ENCODE results near the gene TMED10. TPM values are rescaled to one million over a fixed set of nuclear protein-coding genes. Genes with fewer than 3 reads are reported as not detected.

TMED10 gene
- polyA plus RNA-seq, 2 of the 4 experiments (the other 2 are of a cell fraction) = 290 to 354 TPM

DNA sequence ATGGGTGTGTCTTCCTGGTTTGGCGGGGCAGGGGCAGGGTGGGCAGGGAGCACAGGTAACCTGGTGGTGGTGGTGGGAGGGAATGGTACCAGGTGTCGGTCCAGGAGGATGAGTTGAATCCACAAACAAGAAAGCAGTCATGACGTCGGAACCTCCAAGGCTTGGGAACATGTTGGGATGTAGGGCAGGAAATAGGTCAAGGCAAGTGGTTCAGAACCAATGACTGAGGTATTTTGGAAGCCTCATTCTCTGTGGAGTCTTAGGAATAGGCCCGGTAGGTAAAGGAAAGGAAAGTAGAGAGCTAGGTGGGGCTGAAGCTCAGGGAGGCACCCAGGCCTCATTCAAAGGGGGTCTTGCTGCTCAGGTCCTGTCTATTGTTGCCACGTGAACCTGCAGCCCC is 39.1 kb upstream of the TMED10 start:
- no peak for FAIRE-seq
- no peak overlapping the region for H3K27ac ChIP-seq
- no peak for ATAC-seq
- POLR2A ChIA-PET = no interaction called here
- 85% methylated on average over 6 of the region's 6 CpGs for WGBS (ENCODE audit: missing lambda C conversion rate)
- H3K4me1 ChIP-seq = no peaks in the 10 kb centered on the region
- H3K9me3 ChIP-seq = no peaks in the 10 kb centered on the region
- no peak overlapping the region for H3K4me2 ChIP-seq
- H3K4me3 ChIP-seq = no peak overlapping the region
- no peak for TF ChIP-seq CHD2 (IDR thresholded peaks at IDR 0.05; ENCODE audit: low read length, partially characterized antibody)
- TF ChIP-seq, protein P1, sequence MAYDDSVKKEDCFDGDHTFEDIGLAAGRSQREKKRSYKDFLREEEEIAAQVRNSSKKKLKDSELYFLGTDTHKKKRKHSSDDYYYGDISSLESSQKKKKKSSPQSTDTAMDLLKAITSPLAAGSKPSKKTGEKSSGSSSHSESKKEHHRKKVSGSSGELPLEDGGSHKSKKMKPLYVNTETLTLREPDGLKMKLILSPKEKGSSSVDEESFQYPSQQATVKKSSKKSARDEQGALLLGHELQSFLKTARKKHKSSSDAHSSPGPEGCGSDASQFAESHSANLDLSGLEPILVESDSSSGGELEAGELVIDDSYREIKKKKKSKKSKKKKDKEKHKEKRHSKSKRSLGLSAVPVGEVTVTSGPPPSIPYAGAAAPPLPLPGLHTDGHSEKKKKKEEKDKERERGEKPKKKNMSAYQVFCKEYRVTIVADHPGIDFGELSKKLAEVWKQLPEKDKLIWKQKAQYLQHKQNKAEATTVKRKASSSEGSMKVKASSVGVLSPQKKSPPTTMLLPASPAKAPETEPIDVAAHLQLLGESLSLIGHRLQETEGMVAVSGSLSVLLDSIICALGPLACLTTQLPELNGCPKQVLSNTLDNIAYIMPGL (CRISPR knock-in tag; IDR thresholded peaks at IDR 0.05; ENCODE audit: borderline replicate concordance) = no peak
- no peak for TF ChIP-seq RNF2 (IDR thresholded peaks at IDR 0.05; ENCODE audit: borderline replicate concordance, low read depth)
- no peak for TF ChIP-seq ESRRA (IDR thresholded peaks at IDR 0.05; ENCODE audit: borderline replicate concordance, low read length)
- TF ChIP-seq EHF (CRISPR knock-in tag; IDR thresholded peaks at IDR 0.05) = no peak
- TF ChIP-seq FOSL2 (IDR thresholded peaks at IDR 0.05) = no peak
- no peak for TF ChIP-seq FOSL2 (CRISPR knock-in tag; IDR thresholded peaks at IDR 0.05)
- TF ChIP-seq CEBPB (IDR thresholded peaks at IDR 0.05) = no peak
- no peak for TF ChIP-seq GATA3 (IDR thresholded peaks at IDR 0.05; ENCODE audit: borderline replicate concordance)
- TF ChIP-seq EHMT2 (IDR thresholded peaks at IDR 0.05; ENCODE audit: low read depth) = no peak
- no peak for TF ChIP-seq MAZ (IDR thresholded peaks at IDR 0.05; ENCODE audit: borderline replicate concordance, low read depth, low read length)
- DNase-seq (ENCODE audit: low read depth in 1 of 2, low spot score in 1 of 2) = no peak
- CTCF ChIA-PET = interaction anchor here (1.6 kb wide), 1 partner anchor 80 kb away, joined by 4 read pairs; no protein-coding TSS in a partner anchor

DNA sequence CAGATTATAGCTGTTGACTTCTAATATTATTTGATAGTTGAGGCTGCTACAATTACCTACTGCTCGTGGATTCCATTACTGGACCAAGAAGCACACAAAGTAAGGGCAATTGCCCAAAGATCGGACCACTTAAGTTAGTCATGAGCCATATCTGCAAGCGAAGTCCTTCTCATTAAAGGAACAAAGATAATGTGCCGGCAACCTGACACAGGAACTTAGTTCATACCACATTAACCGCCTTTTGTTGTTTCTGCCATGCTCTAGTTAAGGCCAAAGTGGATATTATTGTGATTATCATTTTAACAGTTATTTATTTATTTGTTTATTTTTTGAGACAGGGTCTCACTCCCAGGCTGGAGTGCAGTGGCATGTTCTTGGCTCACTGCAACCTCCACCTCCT is 38.1 kb upstream of the TMED10 start:
- 80% methylated on average over 5 of the region's 5 CpGs for WGBS (ENCODE audit: missing lambda C conversion rate)
- TF ChIP-seq ZC3H11A (IDR thresholded peaks at IDR 0.05) = no peak
- no peak for TF ChIP-seq ZSCAN20 (CRISPR knock-in tag; IDR thresholded peaks at IDR 0.05)
- TF ChIP-seq EP300 (IDR thresholded peaks at IDR 0.05) = no peak
- TF ChIP-seq BHLHE40 (IDR thresholded peaks at IDR 0.05; ENCODE audit: low read depth, low read length) = no peak
- no peak for TF ChIP-seq HOXA7 (CRISPR knock-in tag; IDR thresholded peaks at IDR 0.05)
- TF ChIP-seq, protein P2, sequence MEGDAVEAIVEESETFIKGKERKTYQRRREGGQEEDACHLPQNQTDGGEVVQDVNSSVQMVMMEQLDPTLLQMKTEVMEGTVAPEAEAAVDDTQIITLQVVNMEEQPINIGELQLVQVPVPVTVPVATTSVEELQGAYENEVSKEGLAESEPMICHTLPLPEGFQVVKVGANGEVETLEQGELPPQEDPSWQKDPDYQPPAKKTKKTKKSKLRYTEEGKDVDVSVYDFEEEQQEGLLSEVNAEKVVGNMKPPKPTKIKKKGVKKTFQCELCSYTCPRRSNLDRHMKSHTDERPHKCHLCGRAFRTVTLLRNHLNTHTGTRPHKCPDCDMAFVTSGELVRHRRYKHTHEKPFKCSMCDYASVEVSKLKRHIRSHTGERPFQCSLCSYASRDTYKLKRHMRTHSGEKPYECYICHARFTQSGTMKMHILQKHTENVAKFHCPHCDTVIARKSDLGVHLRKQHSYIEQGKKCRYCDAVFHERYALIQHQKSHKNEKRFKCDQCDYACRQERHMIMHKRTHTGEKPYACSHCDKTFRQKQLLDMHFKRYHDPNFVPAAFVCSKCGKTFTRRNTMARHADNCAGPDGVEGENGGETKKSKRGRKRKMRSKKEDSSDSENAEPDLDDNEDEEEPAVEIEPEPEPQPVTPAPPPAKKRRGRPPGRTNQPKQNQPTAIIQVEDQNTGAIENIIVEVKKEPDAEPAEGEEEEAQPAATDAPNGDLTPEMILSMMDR (IDR thresholded peaks at IDR 0.05) = no peak
- no peak for TF ChIP-seq CBX8 (IDR thresholded peaks at IDR 0.05)
- TF ChIP-seq EHF (CRISPR knock-in tag; IDR thresholded peaks at IDR 0.05) = no peak
- TF ChIP-seq POLR2AphosphoS2 (conservative IDR thresholded peaks at IDR 0.05; ENCODE audit: low read length) = no peak
- no peak for TF ChIP-seq FOXS1 (CRISPR knock-in tag; IDR thresholded peaks at IDR 0.05)
- no peak for TF ChIP-seq CHD2 (IDR thresholded peaks at IDR 0.05; ENCODE audit: low read length, partially characterized antibody)
- Histone ChIP-seq H3K27ac (no peak overlapping the region), H3K9me3 (no peaks in the 10 kb centered on the region), H3K4me2 (no peak overlapping the region), H3K4me1 (no peaks in the 10 kb centered on the region), H3K4me3 (no peak overlapping the region)
- DNase-seq (ENCODE audit: low read depth in 1 of 2, low spot score in 1 of 2) = no peak
- CTCF ChIA-PET = interaction anchor here (0.6 kb wide), 1 partner anchor 49 kb away, joined by 4 read pairs; no protein-coding TSS in a partner anchor
- ATAC-seq = no peak
- FAIRE-seq = no peak
- POLR2A ChIA-PET = no interaction called here

DNA sequence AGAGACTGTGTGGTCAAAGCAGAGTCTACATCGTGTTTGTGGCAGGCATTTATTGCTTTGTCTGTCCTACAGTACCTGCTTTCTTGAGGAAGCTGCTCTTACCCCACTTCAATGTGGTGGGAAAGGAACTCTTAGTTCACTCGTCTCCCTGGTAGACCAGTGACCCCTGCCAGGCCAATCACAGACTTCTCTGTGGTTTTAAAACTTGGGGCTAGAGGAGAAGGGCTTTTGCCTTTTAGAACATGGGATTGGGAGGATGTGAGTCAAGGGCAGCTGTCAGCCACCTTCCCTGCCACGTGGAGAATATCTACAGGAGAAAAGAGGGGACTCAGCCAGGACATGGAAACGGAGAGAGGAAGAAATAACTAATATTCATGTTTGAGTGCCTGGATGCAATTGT is 36.8 kb upstream of the TMED10 start:
- no peak for ATAC-seq
- DNase-seq (ENCODE audit: low read depth in 1 of 2, low spot score in 1 of 2) = no peak
- Histone ChIP-seq H3K4me3 (no peak overlapping the region), H3K4me2 (no peak overlapping the region), H3K4me1 (no peaks in the 10 kb centered on the region), H3K27ac (no peak overlapping the region), H3K9me3 (no peaks in the 10 kb centered on the region)
- FAIRE-seq = no peak
- CTCF ChIA-PET = no interaction called here
- WGBS (ENCODE audit: missing lambda C conversion rate) = 47% methylated on average over 4 of the region's 4 CpGs
- POLR2A ChIA-PET = no interaction called here
- TF ChIP-seq, protein P3, sequence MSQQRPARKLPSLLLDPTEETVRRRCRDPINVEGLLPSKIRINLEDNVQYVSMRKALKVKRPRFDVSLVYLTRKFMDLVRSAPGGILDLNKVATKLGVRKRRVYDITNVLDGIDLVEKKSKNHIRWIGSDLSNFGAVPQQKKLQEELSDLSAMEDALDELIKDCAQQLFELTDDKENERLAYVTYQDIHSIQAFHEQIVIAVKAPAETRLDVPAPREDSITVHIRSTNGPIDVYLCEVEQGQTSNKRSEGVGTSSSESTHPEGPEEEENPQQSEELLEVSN (IDR thresholded peaks at IDR 0.05; ENCODE audit: borderline replicate concordance, low read depth) = no peak
- TF ChIP-seq RCOR1 (IDR thresholded peaks at IDR 0.05; ENCODE audit: low read depth, low read length) (no peak), EHMT2 (IDR thresholded peaks at IDR 0.05; ENCODE audit: low read depth) (no peak), CBX8 (IDR thresholded peaks at IDR 0.05) (no peak), RAD21 (conservative IDR thresholded peaks at IDR 0.05 in 1 of 2, IDR thresholded peaks at IDR 0.05 in 1 of 2) (no peak), BHLHE40 (IDR thresholded peaks at IDR 0.05; ENCODE audit: low read depth, low read length) (no peak), ESRRA (IDR thresholded peaks at IDR 0.05; ENCODE audit: borderline replicate concordance, low read length) (no peak), KDM1A (IDR thresholded peaks at IDR 0.05; ENCODE audit: low read depth) (no peak), PHF8 (IDR thresholded peaks at IDR 0.05; ENCODE audit: borderline replicate concordance, low read depth) (no peak), MAZ (IDR thresholded peaks at IDR 0.05; ENCODE audit: borderline replicate concordance, low read depth, low read length) (no peak)
- TF ChIP-seq, protein P4, sequence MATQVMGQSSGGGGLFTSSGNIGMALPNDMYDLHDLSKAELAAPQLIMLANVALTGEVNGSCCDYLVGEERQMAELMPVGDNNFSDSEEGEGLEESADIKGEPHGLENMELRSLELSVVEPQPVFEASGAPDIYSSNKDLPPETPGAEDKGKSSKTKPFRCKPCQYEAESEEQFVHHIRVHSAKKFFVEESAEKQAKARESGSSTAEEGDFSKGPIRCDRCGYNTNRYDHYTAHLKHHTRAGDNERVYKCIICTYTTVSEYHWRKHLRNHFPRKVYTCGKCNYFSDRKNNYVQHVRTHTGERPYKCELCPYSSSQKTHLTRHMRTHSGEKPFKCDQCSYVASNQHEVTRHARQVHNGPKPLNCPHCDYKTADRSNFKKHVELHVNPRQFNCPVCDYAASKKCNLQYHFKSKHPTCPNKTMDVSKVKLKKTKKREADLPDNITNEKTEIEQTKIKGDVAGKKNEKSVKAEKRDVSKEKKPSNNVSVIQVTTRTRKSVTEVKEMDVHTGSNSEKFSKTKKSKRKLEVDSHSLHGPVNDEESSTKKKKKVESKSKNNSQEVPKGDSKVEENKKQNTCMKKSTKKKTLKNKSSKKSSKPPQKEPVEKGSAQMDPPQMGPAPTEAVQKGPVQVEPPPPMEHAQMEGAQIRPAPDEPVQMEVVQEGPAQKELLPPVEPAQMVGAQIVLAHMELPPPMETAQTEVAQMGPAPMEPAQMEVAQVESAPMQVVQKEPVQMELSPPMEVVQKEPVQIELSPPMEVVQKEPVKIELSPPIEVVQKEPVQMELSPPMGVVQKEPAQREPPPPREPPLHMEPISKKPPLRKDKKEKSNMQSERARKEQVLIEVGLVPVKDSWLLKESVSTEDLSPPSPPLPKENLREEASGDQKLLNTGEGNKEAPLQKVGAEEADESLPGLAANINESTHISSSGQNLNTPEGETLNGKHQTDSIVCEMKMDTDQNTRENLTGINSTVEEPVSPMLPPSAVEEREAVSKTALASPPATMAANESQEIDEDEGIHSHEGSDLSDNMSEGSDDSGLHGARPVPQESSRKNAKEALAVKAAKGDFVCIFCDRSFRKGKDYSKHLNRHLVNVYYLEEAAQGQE (IDR thresholded peaks at IDR 0.05) = no peak

Measured in A549 (cell line).